HG03575 (cell line): Measurements from ENCODE around the gene GIT1.

Source experiments
- ATAC-seq: cut with Tn5 transposase; IDR thresholded peaks from one replicate; pipeline ENCODE4 v1.9.1; 2021; ENCODE audit not compliant: unreplicated experiment, insufficient number of reproducible peaks, low FRiP score; ENCODE audit errors: extremely low read depth

The GIT1 gene

DNA sequence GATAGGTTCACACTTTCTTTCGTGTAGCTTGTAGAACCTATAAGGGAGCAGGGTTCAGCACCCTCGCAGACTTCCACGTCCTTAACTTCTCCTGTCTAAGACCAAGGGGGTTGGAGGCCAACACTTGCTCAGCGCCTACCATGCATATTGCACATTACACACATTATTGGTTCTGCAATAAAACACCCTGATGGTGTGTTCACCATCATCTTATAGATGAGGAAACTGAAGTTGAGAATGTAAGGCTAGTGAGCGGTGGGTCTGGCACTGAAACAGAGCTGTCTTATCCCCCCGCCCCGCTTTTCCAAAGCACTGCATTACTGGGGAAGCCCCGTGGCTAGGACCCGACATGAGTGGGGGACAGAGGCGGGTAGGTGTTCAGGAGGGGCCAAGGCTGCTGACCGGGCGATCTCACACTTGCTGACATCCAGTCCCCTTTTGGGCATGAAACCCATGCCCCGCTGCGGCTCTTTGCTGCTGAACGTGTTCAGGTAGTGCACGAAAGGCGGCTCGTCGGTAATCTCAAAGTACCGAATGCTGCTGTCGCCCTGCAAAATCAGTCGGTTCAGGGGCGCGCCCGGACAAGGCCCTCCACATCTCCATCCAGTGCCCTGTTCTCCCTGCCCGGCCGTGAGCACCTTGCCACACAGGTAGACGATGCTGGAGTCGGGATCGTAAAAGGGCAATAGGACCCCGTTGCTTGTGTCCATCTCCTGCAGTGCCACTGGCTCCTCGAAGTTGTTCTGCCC lies 27.0 kb upstream of the GIT1 start:
- no peak for ATAC-seq

DNA sequence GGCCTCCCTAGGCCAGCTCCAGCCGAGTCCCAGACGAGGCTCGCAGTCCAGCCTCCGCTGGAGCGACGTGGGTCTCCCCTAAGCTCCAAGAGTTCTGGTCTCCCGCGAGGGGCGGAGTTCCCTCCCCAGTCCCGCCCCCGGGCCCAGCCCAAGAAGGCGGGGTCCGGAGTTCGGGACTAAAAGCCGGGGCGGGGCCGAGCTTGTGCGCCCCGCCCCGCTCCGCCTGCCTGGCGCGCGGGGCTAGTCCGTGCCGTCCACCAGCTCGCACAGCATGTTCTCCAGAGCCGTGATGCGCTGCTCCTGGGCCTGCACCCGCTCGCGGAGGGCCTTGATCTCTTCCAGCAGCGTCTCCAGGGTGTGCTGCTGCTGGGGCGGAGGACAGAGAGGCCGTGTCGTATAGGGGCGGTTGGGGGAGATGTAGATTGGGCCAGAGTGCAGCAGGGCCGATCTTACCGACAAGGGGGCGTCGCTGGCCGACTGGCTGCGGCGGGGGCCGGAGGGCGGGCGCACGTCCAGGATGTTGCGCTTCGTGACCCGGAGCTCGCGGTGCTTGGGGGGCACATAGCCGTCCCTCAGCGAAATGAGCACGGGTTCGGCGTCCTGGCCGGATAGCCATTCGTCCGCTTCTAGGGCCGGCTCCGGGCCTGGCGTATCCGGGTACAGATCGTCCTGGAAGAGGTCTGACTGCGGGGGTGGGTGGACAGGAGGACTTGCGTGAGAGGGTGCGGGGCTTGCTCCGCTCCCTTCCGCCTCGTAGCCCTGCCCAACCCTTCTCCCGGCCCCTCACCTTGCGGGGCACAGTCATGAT lies 26.2 kb upstream of the GIT1 start:
- ATAC-seq: no peak

DNA sequence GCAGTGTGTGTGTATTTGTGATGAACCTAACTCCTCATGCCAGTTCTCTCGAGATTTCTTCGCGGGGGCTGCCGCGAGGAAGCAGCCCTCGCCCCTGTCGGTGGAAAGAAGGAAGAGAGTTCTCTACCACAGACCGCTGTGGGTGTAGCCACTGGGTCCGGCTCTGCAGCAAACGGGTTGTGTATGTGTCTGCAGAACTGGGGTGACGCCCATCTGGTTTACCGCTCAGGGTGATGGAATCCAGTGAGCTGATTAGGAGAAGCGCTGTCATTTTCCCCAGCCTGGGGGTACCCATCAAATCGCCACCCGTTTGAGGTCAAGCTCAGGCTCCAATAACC lies 25.6 kb upstream of the GIT1 start:
- no peak for ATAC-seq

DNA sequence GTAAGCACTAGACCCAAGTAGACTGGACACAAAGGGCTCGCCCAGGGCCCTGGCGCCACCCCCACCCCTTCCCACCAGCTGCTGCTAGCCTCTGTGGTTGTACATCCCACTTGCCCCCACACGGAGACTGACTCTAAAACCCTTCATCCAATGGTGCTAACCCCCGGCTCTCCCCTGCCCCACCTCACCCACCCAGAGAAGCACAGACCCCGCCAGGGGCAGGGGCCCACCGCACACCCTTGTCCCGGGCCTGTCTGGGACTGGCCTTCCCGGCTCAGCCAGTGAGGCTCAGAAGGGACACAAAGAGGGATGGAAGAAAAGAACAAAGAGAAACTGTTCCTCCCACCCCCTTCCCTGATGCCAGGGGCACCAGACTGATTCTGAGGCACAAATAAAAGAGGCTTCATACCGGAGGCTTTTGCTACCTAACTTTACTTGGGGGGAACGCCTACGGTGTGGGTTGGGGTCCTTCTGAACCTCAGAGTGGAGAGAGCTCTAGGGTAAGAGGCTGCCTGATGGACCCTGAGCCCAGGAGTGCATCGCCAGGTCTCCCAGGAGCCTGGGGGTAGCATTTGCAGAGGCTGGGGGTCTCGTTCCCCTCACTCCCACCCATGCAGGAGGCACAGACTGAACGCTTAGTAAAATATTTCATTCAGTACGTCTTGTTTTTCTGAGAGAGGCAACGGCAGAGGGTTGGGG lies 25.1 kb upstream of the GIT1 start:
- no peak for ATAC-seq

DNA sequence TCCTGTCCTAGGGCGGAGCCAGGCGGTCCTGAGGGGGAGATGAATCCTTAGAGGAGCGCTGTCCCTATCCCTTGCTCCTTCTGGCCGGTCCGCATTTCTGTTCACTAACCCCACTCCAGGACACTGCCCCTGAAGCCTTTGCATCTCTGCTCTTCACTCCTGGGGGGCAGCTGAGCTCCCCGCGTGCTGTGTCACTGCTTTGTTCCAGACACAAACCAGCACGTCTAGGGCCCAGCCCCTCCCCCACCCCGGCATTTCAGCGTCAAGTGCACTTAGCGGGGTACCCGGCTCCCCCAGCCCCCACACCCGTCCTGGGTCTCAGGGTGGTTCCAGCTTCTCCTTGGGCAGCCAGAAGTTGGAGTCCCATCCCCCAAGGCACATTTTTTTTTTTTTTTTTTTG lies 24.4 kb upstream of the GIT1 start:
- ATAC-seq: no peak

DNA sequence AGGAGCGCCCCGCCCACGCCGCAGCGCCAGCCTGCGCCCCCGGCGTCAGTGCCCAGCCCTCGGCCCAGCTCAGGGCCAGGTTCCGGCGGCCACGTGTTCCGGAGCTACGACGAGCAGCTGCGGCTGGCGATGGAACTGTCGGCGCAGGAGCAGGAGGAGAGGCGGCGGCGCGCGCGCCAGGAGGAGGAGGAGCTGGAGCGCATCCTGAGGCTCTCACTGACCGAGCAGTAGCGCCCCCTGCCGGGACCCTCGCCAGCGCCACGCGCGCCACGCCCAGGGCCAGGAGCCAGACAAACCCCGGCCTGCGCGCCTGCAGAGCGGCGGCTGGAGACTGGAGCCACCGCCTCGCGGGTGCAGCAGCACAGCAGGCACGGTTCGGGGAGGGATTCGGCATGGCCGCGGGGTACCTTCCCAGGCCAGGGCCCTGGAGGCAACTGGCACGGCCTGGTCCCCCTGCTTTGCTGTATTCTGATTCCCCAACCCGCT lies 23.9 kb upstream of the GIT1 start:
- ATAC-seq: no peak

DNA sequence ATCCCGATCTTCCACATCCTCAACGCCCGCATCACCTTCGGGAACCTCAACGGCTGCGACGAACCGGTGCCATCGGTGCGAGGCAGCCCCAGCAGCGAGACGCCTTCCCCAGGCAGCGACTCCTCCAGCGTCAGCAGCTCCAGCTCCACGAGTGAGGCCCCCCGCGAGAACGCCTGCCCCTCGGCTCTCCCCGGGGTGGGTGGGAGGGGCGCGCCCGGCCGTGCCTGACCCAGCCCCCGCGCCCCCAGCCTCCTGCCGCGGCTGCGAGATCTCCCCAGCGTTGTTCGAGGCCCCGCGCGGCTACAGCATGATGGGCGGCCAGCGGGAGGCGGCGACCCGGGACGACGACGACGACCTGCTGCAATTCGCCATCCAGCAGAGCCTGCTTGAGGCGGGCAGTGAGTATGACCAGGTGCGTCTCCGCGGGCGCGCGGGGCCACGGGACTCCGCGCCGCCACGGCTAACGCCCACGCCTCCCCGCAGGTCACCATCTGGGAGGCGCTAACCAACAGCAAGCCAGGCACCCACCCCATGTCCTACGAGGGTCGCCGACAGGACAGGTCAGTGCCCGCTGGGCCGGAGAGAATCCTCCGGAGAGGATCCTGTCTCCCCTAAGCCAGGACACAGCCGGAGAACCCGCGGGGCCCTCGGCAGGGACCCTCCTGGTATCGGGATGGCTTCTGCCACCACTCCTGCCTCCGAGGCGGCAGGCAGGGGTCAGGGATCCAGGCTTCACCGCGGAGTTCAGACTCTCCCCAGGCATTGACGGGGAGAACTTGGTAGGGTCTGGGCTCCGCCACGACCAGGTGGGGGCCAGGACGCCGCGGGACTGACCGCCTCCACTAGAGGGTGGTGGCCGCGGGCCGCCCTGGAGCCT lies 23.2 kb upstream of the GIT1 start:
- ATAC-seq: no peak

DNA sequence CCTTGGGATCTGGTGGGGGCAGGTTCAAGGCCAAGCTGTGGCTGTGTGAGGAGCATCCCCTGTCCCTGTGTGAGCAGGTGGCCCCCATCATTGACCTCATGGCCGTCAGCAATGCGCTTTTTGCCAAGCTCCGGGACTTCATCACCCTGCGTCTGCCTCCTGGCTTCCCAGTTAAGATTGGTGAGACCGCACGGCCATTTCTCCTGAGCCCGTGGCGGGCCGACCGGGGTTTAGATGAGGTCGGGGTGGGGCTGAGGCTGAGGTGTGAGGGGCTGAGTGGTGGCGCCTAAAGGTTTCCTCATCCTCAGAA lies 22.6 kb upstream of the GIT1 start:
- no peak for ATAC-seq

DNA sequence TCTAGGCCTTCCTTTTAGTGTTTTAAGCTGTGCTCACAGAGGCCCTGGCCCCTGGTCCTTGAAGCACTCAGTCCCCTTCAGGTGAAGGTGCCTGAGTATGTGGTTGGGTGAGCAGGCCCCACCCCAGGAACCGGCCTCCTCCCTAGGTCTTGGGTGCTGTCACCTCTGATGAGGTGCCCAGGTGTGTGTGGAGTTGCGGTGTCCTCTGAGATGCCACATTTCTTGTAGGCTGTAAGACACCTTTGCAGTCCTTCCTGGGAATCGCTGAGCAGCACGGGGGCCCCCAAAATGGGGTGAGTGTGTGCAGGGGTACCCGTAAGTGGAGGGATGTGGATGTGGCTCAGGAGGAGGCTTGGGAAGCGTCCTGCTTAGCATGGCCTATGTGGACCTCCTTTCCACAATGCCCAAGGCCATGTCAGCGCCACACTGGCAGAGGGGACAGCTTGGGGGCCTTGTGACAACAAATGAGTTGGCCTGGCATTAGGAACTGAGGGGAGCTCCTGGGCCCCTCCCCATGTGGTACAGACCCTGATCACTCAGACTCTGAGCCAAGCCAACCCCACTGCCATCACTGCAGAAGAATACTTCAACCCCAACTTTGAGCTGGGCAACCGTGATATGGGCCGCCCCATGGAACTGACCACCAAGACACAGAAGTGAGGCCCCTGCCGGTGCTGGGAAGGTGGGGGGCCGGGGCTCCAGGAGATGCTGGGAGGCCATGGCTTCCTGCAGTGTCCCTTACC lies 22.1 kb upstream of the GIT1 start:
- no peak for ATAC-seq

DNA sequence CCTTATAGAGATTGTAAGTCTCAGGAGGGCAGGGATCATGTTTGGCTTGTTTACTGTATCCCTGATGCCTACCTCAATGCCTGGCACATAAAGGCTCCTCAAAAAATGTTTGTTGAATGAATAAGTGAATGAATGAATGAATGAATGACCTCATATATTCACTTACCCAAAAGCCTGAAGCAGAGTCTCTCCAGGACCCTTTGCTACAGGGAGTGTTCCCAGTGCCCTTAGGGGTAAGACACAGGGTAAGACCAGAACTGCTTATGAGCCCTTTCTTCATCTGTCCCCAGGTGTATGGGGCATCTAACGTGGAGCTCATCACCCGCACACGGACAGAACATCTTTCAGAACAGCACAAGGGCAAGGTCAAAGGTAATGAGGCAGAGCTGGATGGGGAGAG lies 20.9 kb upstream of the GIT1 start:
- no peak for ATAC-seq

DNA sequence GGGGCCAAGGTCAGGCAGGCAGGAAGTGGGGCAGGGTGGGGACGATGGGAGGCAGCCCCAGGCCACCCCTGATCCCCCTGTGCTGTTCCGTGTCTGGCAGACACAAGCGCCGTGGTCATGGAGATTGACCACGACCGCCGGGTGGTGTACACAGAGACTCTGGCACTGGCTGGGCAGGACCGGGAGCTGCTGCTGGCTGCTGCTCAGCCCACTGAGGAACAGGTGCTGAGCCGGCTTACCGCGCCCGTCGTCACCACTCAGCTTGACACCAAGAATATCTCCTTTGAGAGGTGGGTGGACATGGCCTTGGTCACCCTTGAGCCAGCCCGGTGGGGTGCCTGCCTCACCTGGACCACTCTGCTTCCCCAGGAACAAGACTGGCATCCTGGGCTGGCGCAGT lies 19.5 kb upstream of the GIT1 start:
- ATAC-seq: no peak

DNA sequence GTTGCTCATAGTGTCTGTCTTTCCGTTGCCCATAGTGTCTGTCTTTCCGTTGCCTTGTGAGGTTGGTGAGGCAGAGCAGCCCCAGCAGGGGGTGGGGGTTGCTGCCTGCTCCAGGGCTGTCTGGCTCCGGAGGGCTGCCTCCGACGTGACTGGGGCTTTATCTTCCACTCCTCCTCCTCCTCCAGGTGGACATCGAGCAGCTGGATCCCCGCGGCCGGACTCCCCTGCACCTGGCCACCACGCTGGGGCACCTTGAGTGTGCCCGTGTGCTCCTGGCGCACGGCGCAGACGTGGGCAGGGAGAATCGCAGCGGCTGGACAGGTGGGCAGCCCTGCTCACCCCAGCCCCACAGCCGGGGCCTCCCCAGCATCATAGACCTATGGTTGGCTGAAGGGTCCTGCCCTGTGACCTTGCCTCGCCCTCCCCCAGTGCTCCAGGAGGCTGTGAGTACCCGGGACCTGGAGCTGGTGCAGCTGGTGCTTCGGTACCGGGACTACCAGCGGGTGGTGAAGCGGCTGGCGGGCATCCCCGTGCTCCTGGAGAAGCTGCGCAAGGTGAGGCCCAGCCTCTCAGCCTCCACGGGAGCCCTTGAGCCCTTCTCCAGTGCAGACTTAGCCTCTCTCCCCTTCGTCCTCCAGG lies 18.2 kb upstream of the GIT1 start:
- no peak for ATAC-seq

DNA sequence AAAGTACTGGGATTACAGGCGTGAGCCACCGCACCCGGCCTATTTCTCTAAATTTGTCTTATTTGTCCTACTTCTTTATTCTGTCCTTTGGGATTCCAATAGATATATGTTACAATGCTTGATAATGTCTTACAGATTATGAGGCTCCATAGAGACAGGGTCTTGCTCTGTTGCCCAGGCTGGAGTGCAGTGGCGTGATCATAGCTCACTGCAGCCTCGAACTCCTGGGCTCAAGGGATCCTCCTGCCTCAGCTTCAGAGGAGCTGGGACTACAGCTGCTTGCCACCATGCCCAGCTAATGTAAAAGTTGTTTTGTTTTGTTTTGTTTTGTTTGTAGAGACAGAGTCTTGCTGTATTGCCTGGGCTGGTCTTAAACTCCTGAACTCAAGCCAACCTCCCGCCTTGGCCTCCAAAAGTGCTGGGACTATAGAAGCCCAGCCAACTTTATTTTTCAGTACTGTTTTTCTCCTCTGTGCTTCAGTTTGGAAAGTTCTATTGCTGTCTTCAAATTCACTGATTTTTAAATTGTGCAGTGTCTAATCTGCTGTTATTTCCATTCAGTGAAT lies 13.7 kb upstream of the GIT1 start:
- no peak for ATAC-seq

DNA sequence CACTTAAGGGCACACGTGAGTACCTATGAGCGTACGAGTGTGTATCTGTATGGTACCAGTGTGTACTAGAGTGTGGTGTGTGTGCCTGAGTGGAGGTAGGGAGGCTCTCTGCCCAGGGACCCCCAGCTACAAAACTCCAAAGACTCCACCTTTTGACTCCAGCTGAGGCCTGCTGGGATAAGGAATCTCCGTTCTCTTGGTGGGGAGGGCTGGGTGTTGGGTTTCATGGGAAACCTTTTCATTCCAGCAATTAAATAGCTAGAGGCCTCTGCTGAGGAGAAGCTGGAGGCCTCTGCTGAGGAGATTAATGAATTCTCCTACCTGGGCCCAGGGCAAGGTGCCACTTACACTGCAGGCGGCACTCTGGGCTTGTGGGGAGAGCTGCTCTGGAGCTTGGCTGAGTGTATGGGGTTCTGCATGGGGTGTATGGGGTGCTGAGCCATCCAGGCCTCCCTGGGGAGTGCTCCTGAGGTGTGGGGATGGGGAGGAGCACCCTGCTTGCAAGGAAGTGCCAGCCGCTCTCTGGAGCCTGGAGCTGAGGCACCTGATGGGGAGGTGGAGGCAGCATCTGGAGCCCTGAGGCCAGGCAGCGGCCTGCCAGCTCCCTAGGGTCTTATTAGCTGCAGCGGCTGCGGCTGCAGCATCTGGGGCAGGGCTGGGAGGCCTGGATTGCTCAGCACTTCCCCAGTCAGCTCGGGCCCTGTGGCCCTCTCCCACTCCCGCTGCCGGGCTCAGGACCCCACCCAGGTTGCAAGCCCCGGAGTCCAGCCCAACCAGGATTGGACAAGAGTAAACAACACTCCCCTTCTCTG lies 8.1 kb upstream of the GIT1 start:
- no peak for ATAC-seq

DNA sequence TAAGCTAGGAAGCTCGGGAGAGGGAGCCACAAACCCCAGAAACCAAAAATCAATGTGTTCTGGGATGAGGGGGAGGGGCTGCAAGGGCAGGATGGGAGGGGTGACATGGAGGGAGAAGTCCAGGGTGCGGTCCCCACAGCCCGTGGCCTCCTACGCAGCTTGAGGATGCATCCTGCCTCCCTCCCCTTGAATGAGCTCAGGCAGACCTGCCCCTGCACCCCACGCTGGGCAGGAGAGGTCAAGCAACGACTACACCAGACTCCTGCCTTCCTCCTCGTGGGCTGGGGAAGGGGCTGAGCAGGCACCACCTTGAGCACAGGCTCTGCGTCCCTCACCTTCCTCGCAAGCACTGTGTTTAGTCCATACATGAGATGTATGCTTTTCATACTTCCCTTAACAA lies 7.4 kb upstream of the GIT1 start:
- no peak for ATAC-seq

DNA sequence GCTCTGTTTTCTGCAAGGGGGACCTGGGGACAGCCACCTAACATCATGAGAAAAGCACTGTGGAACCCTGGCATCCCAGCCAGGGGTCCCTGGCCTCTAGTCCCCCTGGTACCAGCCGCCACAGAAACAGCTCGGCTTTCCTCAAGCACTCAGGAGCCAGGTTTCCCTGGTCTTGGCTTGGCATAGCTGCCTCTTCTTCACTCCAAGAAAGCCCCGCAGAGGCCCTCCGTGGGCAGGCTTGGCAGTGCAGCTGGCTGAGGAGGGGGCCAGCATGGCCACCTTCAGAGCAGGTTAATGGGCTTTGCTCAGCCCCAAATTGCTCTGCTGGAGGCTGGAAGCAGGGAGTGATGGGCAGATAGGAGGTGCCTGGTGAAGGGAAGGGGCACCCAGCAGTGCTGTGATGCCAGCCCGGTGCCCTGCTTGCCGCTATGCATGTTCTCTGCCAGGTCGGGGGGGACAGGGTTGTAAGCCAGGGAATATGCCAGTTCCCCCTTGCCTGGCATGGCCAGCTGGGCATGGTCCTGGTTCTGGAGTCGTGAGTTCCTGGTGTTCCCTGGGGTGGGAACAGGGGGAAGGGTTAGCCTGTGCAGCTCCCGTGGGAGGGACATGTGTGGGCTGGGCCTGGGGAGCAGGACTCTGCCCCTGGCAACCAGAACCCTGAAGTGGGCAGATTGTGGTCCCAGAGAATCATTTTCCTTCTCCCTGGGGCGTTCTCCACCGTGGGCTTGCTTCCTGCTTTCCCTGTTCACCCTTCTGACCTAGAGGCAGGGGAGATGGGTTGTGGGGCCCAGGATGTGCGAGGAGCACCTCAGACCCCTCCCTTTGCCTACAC lies 6.7 kb upstream of the GIT1 start:
- ATAC-seq: no peak
